ENCODE data around the gene ARHGAP31.

- TF ChIP-seq CTCF (IDR thresholded peaks at IDR 0.05 in 2 of 3, conservative IDR thresholded peaks at IDR 0.05 in 1 of 3; ENCODE audit: control insufficient read depth in 2 of 3, extremely low read depth in 1 of 3, insufficient read depth in 1 of 3, low read depth in 3 of 3, low read length in 3 of 3) (no peak), ZNF274 (IDR thresholded peaks at IDR 0.05; ENCODE audit: insufficient read depth, insufficient read length) (no peak), POLR2AphosphoS5 (IDR thresholded peaks at IDR 0.05; ENCODE audit: low read length) (no peak), ASH2L (IDR thresholded peaks at IDR 0.05; ENCODE audit: borderline replicate concordance, low read depth) (no peak), POLR2A (IDR thresholded peaks at IDR 0.05; ENCODE audit: low read depth, low read length) (no peak), RFX5 (IDR thresholded peaks at IDR 0.05; ENCODE audit: low read depth, low read length) (no peak), MEF2A (IDR thresholded peaks at IDR 0.05; ENCODE audit: insufficient read depth, low read depth, low read length) (no peak), YY1 (IDR thresholded peaks at IDR 0.05; ENCODE audit: low read depth, low read length) (no peak), IRF4 (IDR thresholded peaks at IDR 0.05; ENCODE audit: low read depth, low read length) (no peak), HDAC6 (IDR thresholded peaks at IDR 0.05; ENCODE audit: unreplicated experiment) (no peak)
Observed at GRCh38 chr3:119304201-119304713, 10.1 kb downstream of the ARHGAP31 start.
